Measurements from ENCODE around the gene EEF1AKMT4. TPM values are rescaled to one million over a fixed set of nuclear protein-coding genes. Genes with fewer than 3 reads are reported as not detected.

EEF1AKMT4 gene
- total RNA-seq, 1 experiment from 2014 or later, result 11.7 TPM

- peak in 1 of 2 experiments; percentile 48 for DNase-seq
- POLR2A ChIA-PET (ENCODE audit: unreplicated experiment), result interaction anchor here (0.6 kb wide), 1 partner anchor 51 kb away, joined by 4 read pairs; no protein-coding TSS in a partner anchor
- Histone ChIP-seq H3K9me3 (ENCODE audit: insufficient read depth, low read depth) (no peaks in the 10 kb centered on the region), H3K79me2 (ENCODE audit: low read depth) (no peaks in the 10 kb centered on the region), H3F3A (ENCODE audit: insufficient read depth, low read depth) (peaks cover 20% of the 10 kb centered on the region; the same call in 1 of the 2 replicates), H3K4me3 (no peak overlapping the region), H2AFZ (no peak overlapping the region), H3K36me3 (ENCODE audit: low read depth) (no peaks in the 10 kb centered on the region), H4K20me1 (ENCODE audit: insufficient read depth) (no peaks in the 10 kb centered on the region), H3K27me3 (ENCODE audit: insufficient read depth, low read depth) (peaks cover 60% of the 10 kb centered on the region), H3K4me1 (replicated peaks; ENCODE audit: insufficient read depth) (peaks cover 8% of the 10 kb centered on the region; the same call in 1 of the 2 replicates), H3K9me2 (ENCODE audit: insufficient read depth) (no peaks in the 10 kb centered on the region), H3K4me2 (no peak overlapping the region), H3K27ac (no peak overlapping the region)
- TF ChIP-seq EZH2 (IDR thresholded peaks at IDR 0.05; ENCODE audit: low read depth), result no peak
- peak; percentile 100 for TF ChIP-seq CTCF (conservative IDR thresholded peaks at IDR 0.05)
- CTCF ChIA-PET, result interaction anchor here (0.5 to 1.8 kb wide), 10 partner anchors 9 to 96 kb away, joined by 3 to 9 read pairs (median 4); partner anchors contain the start of gene ABCF3
- BruUV-seq (replicated peaks), result no TSS peak
- intact Hi-C loops (cut with micrococcal nuclease; ENCODE audit: unreplicated experiment), result no loop called here
Observed at GRCh38 chr3:184227481-184227935, 22.0 kb upstream of the EEF1AKMT4 start.

DNA sequence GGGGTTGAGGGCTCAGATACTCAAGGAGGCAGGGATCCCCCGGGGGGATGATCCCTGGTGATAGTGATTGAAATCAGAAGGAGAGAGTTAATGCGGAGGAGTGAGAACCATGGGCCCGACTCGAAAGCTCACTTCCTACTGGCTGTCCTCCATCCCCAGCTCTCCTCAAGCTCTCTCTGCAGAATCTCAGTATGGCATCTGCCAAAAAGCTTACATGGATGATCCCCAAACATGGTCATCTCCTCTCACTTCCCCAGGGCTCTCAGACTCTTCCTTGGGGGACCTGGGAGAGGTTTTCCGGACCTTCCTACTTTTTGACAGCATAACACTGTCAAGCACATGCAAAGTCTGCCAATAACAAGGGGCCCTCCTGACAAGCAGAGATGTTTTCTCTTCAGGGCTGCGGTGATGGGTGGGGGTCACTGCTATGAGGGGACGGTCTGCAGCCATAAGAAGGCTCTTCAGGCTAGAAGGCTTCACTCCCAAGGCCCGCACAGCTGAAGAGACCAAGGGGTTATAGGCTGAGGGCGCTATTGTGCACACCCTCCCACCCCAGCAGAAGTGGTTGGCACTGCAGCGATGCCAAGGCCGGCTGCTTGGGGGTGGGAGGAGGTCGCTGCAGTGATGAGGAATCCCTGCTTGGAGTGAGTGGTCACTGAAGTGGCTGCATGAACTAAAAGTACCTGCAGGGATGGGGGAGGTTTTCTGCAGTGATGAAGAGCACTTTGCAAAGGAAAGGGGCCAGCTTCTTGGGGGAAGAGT is 20.9 kb upstream of the EEF1AKMT4 start:
- H3K4me3 ChIP-seq, result peak overlapping the region; percentile 70; the same call in 1 of the 2 replicates
- no peaks in the 10 kb centered on the region for H3K36me3 ChIP-seq (ENCODE audit: low read depth)
- BruUV-seq (replicated peaks), result no TSS peak
- no peak overlapping the region for H2AFZ ChIP-seq
- CTCF ChIA-PET, result interaction anchor here (0.6 to 1.8 kb wide), 9 partner anchors 13 to 222 kb away, joined by 3 to 8 read pairs (median 5); partner anchors contain the start of genes ABCF3 and EEF1AKMT4
- DNase-seq, result no peak
- no peaks in the 10 kb centered on the region for H3K79me2 ChIP-seq (ENCODE audit: low read depth)
- H3F3A ChIP-seq (ENCODE audit: insufficient read depth, low read depth), result peaks cover 20% of the 10 kb centered on the region; the same call in 1 of the 2 replicates
- intact Hi-C loops (cut with micrococcal nuclease; ENCODE audit: unreplicated experiment), result no loop called here
- H3K27me3 ChIP-seq (ENCODE audit: insufficient read depth, low read depth), result peaks cover 66% of the 10 kb centered on the region
- H3K9me3 ChIP-seq (ENCODE audit: insufficient read depth, low read depth), result no peaks in the 10 kb centered on the region
- TF ChIP-seq CTCF (conservative IDR thresholded peaks at IDR 0.05) (no peak), EZH2 (IDR thresholded peaks at IDR 0.05; ENCODE audit: low read depth) (no peak)
- peak overlapping the region; percentile 97; the same call in 1 of the 2 replicates for H3K4me2 ChIP-seq
- no peaks in the 10 kb centered on the region for H3K9me2 ChIP-seq (ENCODE audit: insufficient read depth)
- no peaks in the 10 kb centered on the region for H4K20me1 ChIP-seq (ENCODE audit: insufficient read depth)
- POLR2A ChIA-PET (ENCODE audit: unreplicated experiment), result interaction anchor here (0.6 kb wide), 1 partner anchor 541 kb away, joined by 3 read pairs; no protein-coding TSS in a partner anchor
- H3K4me1 ChIP-seq (replicated peaks; ENCODE audit: insufficient read depth), result peaks cover 8% of the 10 kb centered on the region; the same call in 1 of the 2 replicates
- no peak overlapping the region for H3K27ac ChIP-seq

- Histone ChIP-seq H3K4me2 (peak within 1 kb of the TSS; percentile 97), H3K9me3 (ENCODE audit: insufficient read depth, low read depth) (no peaks in the 10 kb centered on the region), H3K4me1 (replicated peaks; ENCODE audit: insufficient read depth) (peaks cover 15% of the 10 kb centered on the region), H3K79me2 (ENCODE audit: low read depth) (no peaks in the 10 kb centered on the region), H3K4me3 (peak within 1 kb of the TSS; percentile 70), H2AFZ (peak within 1 kb of the TSS; percentile 79), H3K27me3 (ENCODE audit: insufficient read depth, low read depth) (peaks cover 62% of the 10 kb centered on the region), H3K36me3 (ENCODE audit: low read depth) (no peaks in the 10 kb centered on the region), H3K9me2 (ENCODE audit: insufficient read depth) (no peaks in the 10 kb centered on the region), H3F3A (ENCODE audit: insufficient read depth, low read depth) (peaks cover 23% of the 10 kb centered on the region; the same call in 1 of the 2 replicates), H3K27ac (no peak within 1 kb of the TSS), H4K20me1 (ENCODE audit: insufficient read depth) (no peaks in the 10 kb centered on the region)
- TF ChIP-seq CTCF (conservative IDR thresholded peaks at IDR 0.05) (peak; percentile 29; the same call in 1 of the 2 replicates), EZH2 (IDR thresholded peaks at IDR 0.05; ENCODE audit: low read depth) (peak; percentile 100)
- POLR2A ChIA-PET (ENCODE audit: unreplicated experiment), result interaction anchor here (0.6 kb wide), 1 partner anchor 44 kb away, joined by 3 read pairs; the partner anchor contains the start of gene ABCF3
- peak; percentile 60 to 87 for DNase-seq
- intact Hi-C loops (cut with micrococcal nuclease; ENCODE audit: unreplicated experiment), result no loop called here
- BruUV-seq (replicated peaks), result no TSS peak
- CTCF ChIA-PET, result interaction anchor here (0.6 kb wide), 1 partner anchor 31 kb away, joined by 5 read pairs; no protein-coding TSS in a partner anchor
Observed at GRCh38 chr3:184229394-184230080, 19.9 kb upstream of the EEF1AKMT4 start, which contains the start of gene VWA5B2. Gene VWA5B2 (plus strand): TSS chr3:184229585. CDS start chr3:184230529, 944 bp downstream.

Measured in PC-9 (cell line).